HepG2 (cell line): ENCODE results near the gene CNOT8. TPM values are rescaled to one million over a fixed set of nuclear protein-coding genes. Genes with fewer than 3 reads are reported as not detected.

Source experiments
- ATAC-seq: fragments of 200-7000 bp; cut with Tn5 transposase; 3 replicates; pipeline ENCODE4 v1.9.1; 2020; ENCODE audit warnings: mild to moderate bottlenecking, moderate library complexity
- BruUV-seq: library from RNA; stranded (reverse); fragments of 400-500 nt; replicated peaks from 2 replicates; lab custom pipeline; 2021; lab: Mats Ljungman, UMichigan
- CTCF ChIA-PET: fragments of 300-600 bp; formaldehyde crosslinking; extraction: SDS; loops from one replicate; lab custom pipeline; 2021; ENCODE audit warnings: low total read pairs, inconsistent platforms, low intra/inter-chr PET ratio; lab: Yijun Ruan, JAX
- POLR2A ChIA-PET: fragments of 350-600 bp; sonication (Branson Sonifier 250); formaldehyde crosslinking; loops from one replicate; lab custom pipeline; 2020; ENCODE audit warnings: antibody characterized with exemption, inconsistent platforms; lab: Yijun Ruan, JAX
- DNase-seq: peaks from one replicate; pipeline ENCODE4 v3.0.0-alpha.2; 2015; ENCODE audit warnings: low spot score
- FAIRE-seq: peaks from 3 replicates; lab custom pipeline; 2011; peaks lifted over from hg19 to GRCh38; lab: Jason Lieb, UNC
- H2AFZ ChIP-seq: one replicate; pipeline ENCODE4 v1.6.1; 2011; ENCODE audit warnings: low read length, inconsistent platforms
- H3K27ac ChIP-seq: fragments of 300-600 bp; 3 replicates; pipeline ENCODE4 v1.8.0; 2011; ENCODE audit warnings: mixed run types, mild to moderate bottlenecking, mixed read lengths, low read length, inconsistent platforms; ENCODE audit not compliant: insufficient read depth; ENCODE audit errors: extremely low read length
- H3K27me3 ChIP-seq, 2 experiments: fragments of 200-600 bp in 1 of 2; 2 replicates in 1 of 2; 3 replicates in 1 of 2; pipeline versions ENCODE4 v1.6.0 to v1.8.0; 2011; ENCODE audit warnings: low read length in 2 of 2, mild to moderate bottlenecking in 2 of 2, moderate library complexity in 2 of 2, inconsistent platforms in 1 of 2; ENCODE audit not compliant: insufficient read depth in 2 of 2, control insufficient read depth in 1 of 2
- H3K36me3 ChIP-seq, 2 experiments: fragments of 200-600 bp in 1 of 2; replicated peaks in 1 of 2; 2 replicates in 1 of 2; 3 replicates in 1 of 2; pipeline versions ENCODE4 v1.5.1 to v1.8.0; 2011; ENCODE audit warnings: low read length in 2 of 2, inconsistent platforms in 1 of 2; ENCODE audit not compliant: insufficient read depth in 2 of 2, control insufficient read depth in 1 of 2
- H3K4me1 ChIP-seq: 2 replicates; pipeline ENCODE4 v1.5.1; 2012; ENCODE audit warnings: low read length, inconsistent platforms; ENCODE audit not compliant: insufficient read depth
- H3K4me2 ChIP-seq: 2 replicates; pipeline ENCODE4 v1.6.0; 2011; ENCODE audit warnings: low read depth, low read length, inconsistent platforms
- H3K4me3 ChIP-seq, 3 experiments: fragments of 200-600 bp in 1 of 3; sonication (generic), shearing (Covaris generic) in 1 of 3; replicated peaks in 1 of 3; 2 replicates each; pipeline ENCODE4 v1.5.1; 2011 to 2016; ENCODE audit warnings: low read length in 3 of 3, inconsistent platforms in 2 of 3, low read depth in 2 of 3, mild to moderate bottlenecking in 2 of 3, control low read depth in 1 of 3, mixed read lengths in 1 of 3; ENCODE audit not compliant: insufficient read depth in 1 of 3
- H3K79me2 ChIP-seq: one replicate; pipeline ENCODE4 v1.6.1; 2011; ENCODE audit warnings: low read length, inconsistent platforms; ENCODE audit not compliant: insufficient read depth
- H3K9ac ChIP-seq: 2 replicates; pipeline ENCODE4 v1.6.0; 2011; ENCODE audit warnings: mild to moderate bottlenecking, low read depth, low read length, inconsistent platforms; ENCODE audit not compliant: insufficient read depth
- H3K9me3 ChIP-seq: 2 replicates; pipeline ENCODE4 v1.5.1; 2012; ENCODE audit warnings: mild to moderate bottlenecking, low read length
- H4K20me1 ChIP-seq: 2 replicates; pipeline ENCODE4 v1.6.0; 2011; ENCODE audit warnings: inconsistent platforms, mild to moderate bottlenecking, low read length, moderate library complexity; ENCODE audit not compliant: insufficient read depth
- DMAP1 ChIP-seq: IDR thresholded peaks from 2 replicates; pipeline ENCODE4 v1.6.1; 2016
- ERF ChIP-seq: IDR thresholded peaks from 2 replicates; pipeline ENCODE4 v1.6.1; 2018; ENCODE audit warnings: missing biosample characterization, missing genetic modification reagents
- FOXA3 ChIP-seq: IDR thresholded peaks from 2 replicates; pipeline ENCODE4 v1.6.1; 2016; ENCODE audit warnings: missing genetic modification reagents, missing compliant biosample characterization
- GABPB1 ChIP-seq: IDR thresholded peaks from 2 replicates; pipeline ENCODE4 v1.6.1; 2016; ENCODE audit warnings: mild to moderate bottlenecking, missing genetic modification reagents, moderate library complexity, missing compliant biosample characterization
- KDM2A ChIP-seq: sonication (generic); formaldehyde crosslinking; IDR thresholded peaks from 2 replicates; pipeline ENCODE4 v1.4.0; 2020; ENCODE audit warnings: low read depth, missing genetic modification reagents, borderline replicate concordance
- KDM5A ChIP-seq: fragments of 200-600 bp; sonication (generic); IDR thresholded peaks from 2 replicates; pipeline ENCODE4 v1.7.0; 2018; ENCODE audit warnings: antibody characterized with exemption, mild to moderate bottlenecking, low read length, borderline replicate concordance
- KIAA2018 ChIP-seq: sonication (generic); formaldehyde crosslinking; IDR thresholded peaks from 2 replicates; pipeline ENCODE4 v1.5.0; 2020; ENCODE audit warnings: mild to moderate bottlenecking, missing genetic modification reagents, borderline replicate concordance
- KLF6 ChIP-seq: IDR thresholded peaks from 2 replicates; pipeline ENCODE4 v1.8.0; 2016; ENCODE audit warnings: missing biosample characterization, missing genetic modification reagents
- MYC ChIP-seq: sonication (generic); formaldehyde crosslinking; IDR thresholded peaks from 2 replicates; pipeline ENCODE4 v1.9.0; 2021; ENCODE audit warnings: missing genetic modification reagents, borderline replicate concordance
- TAF1 ChIP-seq: sonication (generic); formaldehyde crosslinking; IDR thresholded peaks from 2 replicates; pipeline ENCODE4 v1.4.0; 2020; ENCODE audit warnings: missing genetic modification reagents
- TARDBP ChIP-seq: sonication (generic); formaldehyde crosslinking; IDR thresholded peaks from 2 replicates; pipeline ENCODE4 v1.8.0; 2022; ENCODE audit warnings: mild to moderate bottlenecking, missing genetic modification reagents
- ZFP36L2 ChIP-seq: sonication (generic); formaldehyde crosslinking; IDR thresholded peaks from 2 replicates; pipeline ENCODE4 v1.4.0; 2020; ENCODE audit warnings: missing genetic modification reagents
- ZKSCAN8 ChIP-seq: IDR thresholded peaks from 2 replicates; pipeline ENCODE4 v1.6.1; 2016; ENCODE audit warnings: borderline replicate concordance, missing genetic modification reagents, missing compliant biosample characterization
- ZNF234 ChIP-seq: sonication (generic); formaldehyde crosslinking; conservative IDR thresholded peaks from 2 replicates; pipeline ENCODE4 v1.5.1; 2020; ENCODE audit warnings: mild to moderate bottlenecking, missing genetic modification reagents
- ZNF460 ChIP-seq: sonication (generic); formaldehyde crosslinking; IDR thresholded peaks from 2 replicates; pipeline ENCODE4 v1.5.1; 2020; ENCODE audit warnings: missing genetic modification reagents, mild to moderate bottlenecking, borderline replicate concordance
- WGBS: methylation state at CpG from one replicate; pipeline ENCODE4 v1.1.6; 2017; ENCODE audit warnings: low lambda C conversion rate; 5-methylcytosine and 5-hydroxymethylcytosine counted together
- in situ Hi-C: cut with HindIII; loops from 2 replicates; pipeline ENCODE4 v1.10.0; 2017; ENCODE audit warnings: low pct_unique_long_range_greater_than_20kb; ENCODE audit not compliant: extremely low pct_ligation_motif_present
- intact Hi-C: fragments of 100-400 bp; cut with micrococcal nuclease; formaldehyde crosslinking; loops from one replicate; pipeline ENCODE4 v1.10.0; 2022; ENCODE audit not compliant: unreplicated experiment
- polyA plus RNA-seq, 8 experiments: library from polyadenylated mRNA; depleted of rRNA in 3 of 8; stranded (reverse) in 7 of 8; unstranded in 1 of 8; fragments of >200 nt; fragmentation: Illumina TruSeq in 4 of 8; extraction: Trizol in 4 of 8; gene quantifications; 2 replicates each; pipeline versions ENCODE4 v1.2.1 to v1.2.3, GENCODE V29; 2011 to 2016; ENCODE audit warnings: low read depth in 4 of 8, missing spikeins in 1 of 8, mixed read lengths in 1 of 8; ENCODE audit not compliant: insufficient read depth in 1 of 8
- total RNA-seq, 5 experiments: library from RNA; depleted of rRNA; stranded (reverse); fragments of >200 nt; fragmentation: Illumina TruSeq; extraction: Trizol; gene quantifications; 2 replicates each; pipeline ENCODE4 v1.2.3, GENCODE V29; 2016; ENCODE audit warnings: low read depth in 1 of 5

Gene CNOT8
- total and polyA plus RNA-seq, 2 of the 13 experiments (the other 11 are each of a cell fraction or from before 2014, with no cell fraction given), result 37.1 to 74.9 TPM

GRCh38 chr5:154841273-154841661 is 17.2 kb upstream of the CNOT8 start (continued):
- TF ChIP-seq KIAA2018 (CRISPR knock-in tag), result no peak
- TF ChIP-seq, all 625 proteins: peak for 0

- DNase-seq (peak; percentile 90), FAIRE-seq (peak; percentile 97), ATAC-seq (peak; percentile 89)
- H3K79me2 ChIP-seq, result no peaks in the 10 kb centered on the region
- H3K36me3 ChIP-seq, result peaks cover 0 to 2% of the 10 kb centered on the region in 2 experiments; a peak in 1 of 5 replicates
- ChIA-PET CTCF (no interaction called here), POLR2A (interaction anchor here (0.9 to 3.1 kb wide), 10 partner anchors 9 to 196 kb away, joined by 3 to 35 read pairs (median 4); partner anchors contain the start of gene CNOT8)
- peaks cover 85% of the 10 kb centered on the region for H3K4me1 ChIP-seq
- peak overlapping the region in 2 of 3 experiments; percentile 8 to 14; a peak in 1 of 6 replicates for H3K4me3 ChIP-seq
- in situ Hi-C loops (no loop called here), intact Hi-C loops (loop anchor here (1.0 kb wide), 1 partner anchor 8 kb away; no protein-coding TSS in a partner anchor)
- H3K4me2 ChIP-seq, result peak overlapping the region; percentile 65
- no peak overlapping the region for H2AFZ ChIP-seq
- BruUV-seq, result no TSS peak
- H3K27me3 ChIP-seq, result no peaks in the 10 kb centered on the region
- no peaks in the 10 kb centered on the region for H3K9me3 ChIP-seq
- WGBS, result 12% methylated on average over 6 of the region's 6 CpGs
- H4K20me1 ChIP-seq, result no peaks in the 10 kb centered on the region
- no peak overlapping the region for H3K9ac ChIP-seq
- H3K27ac ChIP-seq, result peak overlapping the region; percentile 45
- TF ChIP-seq ZNF234 (CRISPR knock-in tag) (no peak), ZNF460 (CRISPR knock-in tag) (no peak; the same call in 1 of the 2 replicates), TAF1 (CRISPR knock-in tag) (no peak), DMAP1 (CRISPR knock-in tag) (no peak), KLF6 (CRISPR knock-in tag) (no peak), ZKSCAN8 (peak; percentile 82; the same call in 1 of the 2 replicates), KDM5A (no peak), FOXA3 (CRISPR knock-in tag) (peak; percentile 94), ZFP36L2 (CRISPR knock-in tag) (no peak), TARDBP (CRISPR knock-in tag) (0 out of 2 replicates have a peak, but pooled peaks have one; percentile 40), MYC (CRISPR knock-in tag) (no peak), ERF (CRISPR knock-in tag) (no peak; the same call in 1 of the 2 replicates), KDM2A (CRISPR knock-in tag) (0 out of 2 replicates have a peak, but pooled peaks have one; percentile 22), GABPB1 (no peak)
Measured at GRCh38 chr5:154842689-154843530, 15.5 kb upstream of the CNOT8 start.
